NCI-H345 (cell line): ENCODE measurements around the gene GALR2.
"Not testable (repeated sequence)": the region's sequence is repeated elsewhere in the genome, so short reads cannot be mapped to it uniquely, and the experiment has no call there.

ENCODE experiments used
- DNase-seq: peaks from one replicate; lab custom pipeline; 2025; lab: John Stamatoyannopoulos, UW

GALR2 gene, protein sequence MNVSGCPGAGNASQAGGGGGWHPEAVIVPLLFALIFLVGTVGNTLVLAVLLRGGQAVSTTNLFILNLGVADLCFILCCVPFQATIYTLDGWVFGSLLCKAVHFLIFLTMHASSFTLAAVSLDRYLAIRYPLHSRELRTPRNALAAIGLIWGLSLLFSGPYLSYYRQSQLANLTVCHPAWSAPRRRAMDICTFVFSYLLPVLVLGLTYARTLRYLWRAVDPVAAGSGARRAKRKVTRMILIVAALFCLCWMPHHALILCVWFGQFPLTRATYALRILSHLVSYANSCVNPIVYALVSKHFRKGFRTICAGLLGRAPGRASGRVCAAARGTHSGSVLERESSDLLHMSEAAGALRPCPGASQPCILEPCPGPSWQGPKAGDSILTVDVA

DNA sequence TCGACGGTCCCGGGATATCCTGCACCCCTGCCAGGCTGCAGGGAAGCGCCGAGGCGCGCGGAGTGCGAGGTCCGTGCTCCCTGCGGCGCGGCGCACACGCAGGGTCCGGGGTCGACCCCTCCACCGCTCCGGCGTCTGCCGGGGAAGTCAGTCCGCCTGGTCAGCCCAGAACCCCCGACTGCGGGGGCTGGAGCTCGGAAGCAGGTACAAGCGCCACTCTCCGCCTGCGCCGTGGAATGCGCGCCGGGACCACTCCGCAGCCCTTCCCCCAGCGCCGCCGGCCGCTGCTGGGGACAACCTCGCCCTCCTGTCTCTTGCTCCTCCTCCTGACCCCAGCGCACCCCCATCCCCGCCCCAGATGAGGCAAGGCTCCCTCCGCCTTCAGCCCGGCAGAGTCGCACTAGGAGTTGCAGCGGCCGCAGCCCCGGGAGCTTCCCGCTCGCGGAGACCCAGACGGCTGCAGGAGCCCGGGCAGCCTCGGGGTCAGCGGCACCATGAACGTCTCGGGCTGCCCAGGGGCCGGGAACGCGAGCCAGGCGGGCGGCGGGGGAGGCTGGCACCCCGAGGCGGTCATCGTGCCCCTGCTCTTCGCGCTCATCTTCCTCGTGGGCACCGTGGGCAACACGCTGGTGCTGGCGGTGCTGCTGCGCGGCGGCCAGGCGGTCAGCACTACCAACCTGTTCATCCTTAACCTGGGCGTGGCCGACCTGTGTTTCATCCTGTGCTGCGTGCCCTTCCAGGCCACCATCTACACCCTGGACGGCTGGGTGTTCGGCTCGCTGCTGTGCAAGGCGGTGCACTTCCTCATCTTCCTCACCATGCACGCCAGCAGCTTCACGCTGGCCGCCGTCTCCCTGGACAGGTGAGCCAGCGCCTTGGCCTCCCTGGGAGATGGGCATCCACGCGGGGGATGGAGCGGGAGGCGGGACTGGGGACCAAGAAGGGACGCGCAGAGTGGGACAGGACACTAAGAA lies at the start of gene GALR2:
TSS of gene GALR2 (plus strand) at position 392 of the 974 bp plus-strand sequence. CDS start at position 495, 103 bp downstream.
- no peak for DNase-seq

DNA sequence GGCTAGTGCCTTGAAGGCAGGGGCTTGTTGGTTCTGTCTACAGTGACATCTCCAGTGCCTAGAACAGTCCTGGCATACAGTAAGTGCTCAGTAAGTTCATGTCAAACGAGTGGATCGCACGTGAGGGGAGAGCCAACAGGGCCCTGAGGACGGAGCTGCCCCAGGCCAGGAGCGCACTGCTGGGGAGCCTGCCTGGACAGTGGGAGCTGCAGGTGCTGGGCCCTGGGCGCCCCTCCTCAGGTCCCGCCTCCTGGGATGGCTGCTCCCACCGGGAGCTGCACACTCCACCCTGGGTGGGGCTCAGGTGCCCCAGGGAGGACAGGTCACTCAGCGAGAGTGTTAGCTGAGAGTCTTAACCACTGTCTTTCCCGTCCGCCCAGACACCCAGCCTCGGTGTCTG lies 49.3 kb upstream of the GALR2 start:
- DNase-seq = no peak

DNA sequence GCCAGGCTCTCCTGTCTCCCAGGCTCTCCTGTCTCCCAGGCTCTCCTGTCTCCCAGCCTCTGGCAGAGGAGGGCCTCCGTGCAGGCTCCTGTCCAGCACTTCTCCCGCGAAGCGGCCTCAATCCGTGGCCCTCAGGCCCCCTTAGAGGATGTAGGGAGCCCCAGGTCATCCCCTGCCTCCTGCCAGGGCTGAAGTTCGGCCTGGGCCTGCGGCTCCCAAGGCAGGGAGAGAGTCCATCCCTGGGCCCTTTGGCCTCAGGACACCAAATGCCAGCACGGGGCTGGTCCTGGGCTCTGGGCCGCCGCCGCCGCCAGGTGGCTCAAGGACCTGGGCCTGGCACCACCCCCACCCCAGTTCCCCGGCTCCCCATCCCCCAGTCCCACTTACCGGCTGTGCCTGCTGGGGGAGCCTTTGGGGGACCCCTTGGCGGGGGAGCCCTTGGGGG lies 47.8 kb upstream of the GALR2 start:
- DNase-seq = no peak

DNA sequence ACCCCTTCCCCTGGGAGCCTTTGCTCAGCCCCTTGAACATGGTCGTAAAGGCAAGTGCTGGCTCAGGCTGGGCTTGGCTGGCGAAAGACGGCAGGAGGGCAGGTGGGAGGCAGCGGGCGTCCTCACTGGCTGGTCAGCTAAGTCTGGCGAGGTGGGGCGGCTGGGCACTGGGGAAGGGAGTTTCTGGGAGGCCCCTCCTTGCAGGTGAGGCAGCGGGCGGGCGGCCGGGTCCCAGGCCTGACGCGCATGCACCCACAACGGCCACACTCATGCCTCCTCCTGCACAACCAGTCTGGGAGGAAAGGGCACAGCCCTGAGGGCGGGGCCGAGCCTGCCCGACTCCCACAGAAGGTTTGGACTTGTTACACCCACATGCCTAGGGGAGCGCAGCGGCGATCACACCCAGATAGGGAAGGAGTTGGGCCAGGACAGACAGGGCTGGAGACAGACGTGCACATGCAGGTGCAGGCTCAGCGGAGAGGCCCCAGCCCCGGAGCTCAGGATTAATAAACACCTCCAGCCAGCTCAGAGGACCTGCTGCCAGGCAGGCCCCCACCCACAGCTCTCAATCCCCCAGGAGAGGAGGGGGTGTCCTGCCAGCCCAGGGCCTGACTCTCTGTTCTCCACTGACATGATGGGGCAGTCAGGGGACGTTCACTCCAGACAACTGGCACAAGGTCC lies 47.3 kb upstream of the GALR2 start, which contains the start of gene EVPL:
TSS of gene EVPL (minus strand) at position 148 of the 681 bp plus-strand sequence. CDS start at position 40, 108 bp downstream.
- DNase-seq = no peak

DNA sequence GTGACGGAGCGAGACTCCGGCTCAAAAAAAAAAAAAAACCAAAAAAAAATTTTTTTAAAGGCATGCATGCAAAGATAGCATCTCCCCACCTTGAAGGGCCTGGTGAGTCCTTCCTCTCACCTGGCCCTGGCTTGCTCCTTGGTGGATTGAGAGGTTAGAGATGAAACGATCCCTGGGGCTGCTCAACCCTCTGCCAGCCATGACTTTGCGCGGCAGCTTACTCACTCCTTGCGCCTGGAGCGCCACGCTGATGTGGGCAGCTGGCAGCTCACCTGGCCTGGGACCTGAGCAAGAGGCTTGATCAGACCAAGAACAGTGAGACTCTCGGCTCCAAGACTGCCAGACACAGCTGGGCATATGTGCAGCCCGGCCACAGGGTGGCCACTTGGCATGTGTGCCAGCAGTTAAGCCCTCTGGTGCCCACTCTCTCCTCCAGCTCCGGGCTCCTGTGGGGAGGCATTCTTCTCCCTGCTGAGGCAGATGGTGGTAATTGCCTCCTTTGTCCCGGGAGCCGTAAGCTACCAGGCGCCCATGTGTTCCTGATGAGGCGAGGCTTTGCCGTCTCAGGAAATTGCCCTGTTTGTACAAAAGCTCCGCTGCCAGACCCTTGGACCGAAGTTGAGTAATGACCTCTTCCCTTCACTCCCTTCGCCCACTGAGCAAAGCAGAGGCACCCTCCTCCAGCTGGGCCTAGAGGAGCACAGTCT lies 42.4 kb upstream of the GALR2 start:
- peak; percentile 80 for DNase-seq

DNA sequence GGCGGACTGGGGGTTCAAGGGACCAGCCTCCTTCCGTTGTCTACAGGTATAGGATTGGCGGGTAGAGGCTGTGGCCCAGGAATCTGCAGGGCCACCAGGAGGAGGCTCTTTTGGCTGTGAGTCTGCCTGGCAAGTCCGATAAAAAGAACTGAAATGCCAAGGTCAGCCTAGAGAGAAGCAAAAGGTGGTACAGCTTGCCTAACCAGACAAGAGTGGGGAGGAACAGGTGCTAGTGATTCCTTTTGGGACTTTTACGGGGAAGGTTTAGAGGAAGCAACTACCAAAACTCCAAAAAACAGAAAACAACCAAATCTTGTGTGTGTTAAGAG lies 41.8 kb upstream of the GALR2 start:
- DNase-seq = no peak

DNA sequence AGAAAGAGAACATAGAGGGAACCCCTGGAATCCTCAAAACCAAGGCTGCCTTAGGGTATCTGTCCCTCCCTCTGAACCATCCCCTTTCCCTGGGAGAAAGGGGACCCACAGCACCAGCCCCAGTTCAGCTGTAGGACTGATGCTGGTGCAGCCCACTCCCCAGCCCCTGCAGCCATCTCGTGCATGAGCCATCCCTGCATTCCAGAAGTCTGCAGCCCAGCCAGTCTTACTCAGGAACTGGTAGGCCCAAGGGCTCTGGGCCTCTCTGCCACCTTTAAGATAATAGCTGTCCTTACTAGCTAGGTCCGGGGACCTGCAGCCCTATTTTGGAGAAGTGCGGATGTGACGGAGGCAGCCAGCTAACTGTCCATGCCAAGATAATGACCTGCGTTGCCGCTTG lies 41.4 kb upstream of the GALR2 start:
- no peak for DNase-seq

DNA sequence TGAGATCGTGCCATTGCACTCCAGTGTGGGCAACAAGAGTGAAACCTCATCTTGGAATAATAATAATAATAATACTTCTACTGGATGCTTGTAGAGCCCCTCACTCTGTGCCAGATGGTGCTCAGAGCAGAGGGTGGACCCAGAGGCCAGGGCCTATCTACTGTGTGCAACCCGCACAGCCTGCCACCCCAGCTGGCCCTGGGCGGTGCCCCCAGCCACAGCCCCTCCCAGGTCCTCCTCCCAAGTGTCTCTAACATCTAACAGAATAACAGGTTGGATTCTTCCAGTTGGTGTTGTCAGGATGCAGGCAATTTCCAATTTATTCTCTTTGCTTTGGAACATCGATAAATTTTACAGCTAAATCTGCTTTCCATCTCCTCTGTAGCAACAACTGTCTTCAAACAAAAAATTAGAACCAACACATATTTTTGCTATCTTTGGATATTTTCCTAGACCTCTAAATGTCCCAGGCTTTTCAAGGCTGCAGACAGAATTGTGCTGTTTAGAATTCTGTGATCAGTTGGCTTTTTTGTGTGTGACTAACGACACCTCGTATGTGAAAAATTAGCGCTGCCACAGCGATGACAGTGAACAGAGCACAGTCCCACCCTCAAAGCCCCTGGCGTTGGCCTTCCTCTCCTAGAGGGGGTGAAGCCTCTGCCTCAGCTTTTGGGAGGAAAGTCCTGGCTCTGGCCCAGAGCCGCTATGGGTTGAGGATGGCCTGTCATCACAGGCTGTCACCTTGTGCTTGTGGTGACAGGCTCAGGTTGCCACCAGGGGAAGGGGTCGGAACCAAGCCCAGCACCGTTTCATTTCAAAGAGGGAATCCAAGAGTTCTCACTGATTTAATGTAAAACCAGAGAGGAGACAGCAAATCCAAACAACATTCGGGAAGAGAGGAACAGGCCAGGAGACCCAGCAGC lies 39.9 kb upstream of the GALR2 start:
- DNase-seq = no peak

DNA sequence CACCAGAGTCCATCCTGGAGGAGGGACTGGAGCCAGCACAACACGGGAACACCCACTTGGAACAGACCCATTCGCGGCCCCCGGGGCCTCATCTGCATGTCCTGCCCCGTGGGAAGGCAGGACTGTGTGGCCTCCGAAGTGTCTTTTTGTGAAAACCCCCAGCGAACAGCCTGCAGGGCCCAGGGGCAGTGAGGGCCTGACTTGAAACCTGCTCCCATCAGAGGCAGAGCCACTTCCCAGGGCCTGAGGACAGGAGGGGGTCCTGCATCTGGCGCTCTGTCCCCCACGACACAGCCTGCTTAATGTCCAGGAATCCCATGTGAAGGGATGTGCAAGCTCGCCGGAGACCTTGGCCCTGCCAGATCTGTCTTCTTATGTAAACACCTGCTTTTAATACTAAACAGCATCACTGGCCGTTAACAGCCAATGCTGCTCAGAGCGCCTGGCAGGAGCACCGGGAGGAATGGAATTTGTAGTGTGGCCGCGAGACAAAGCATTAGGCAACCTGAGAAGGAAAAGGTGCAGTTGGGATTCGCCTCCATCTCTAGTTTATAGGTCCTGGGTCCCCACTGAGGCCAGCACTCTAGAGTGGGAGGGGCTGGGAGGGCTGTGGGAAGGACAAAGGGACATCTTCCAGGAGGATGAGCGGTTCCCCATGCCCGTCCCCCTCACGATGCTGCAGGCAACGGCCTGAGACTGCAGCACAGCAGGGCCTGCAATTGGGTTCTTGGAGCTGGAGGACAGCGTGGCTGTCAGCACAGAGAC lies 37.9 kb upstream of the GALR2 start:
- no peak for DNase-seq

DNA sequence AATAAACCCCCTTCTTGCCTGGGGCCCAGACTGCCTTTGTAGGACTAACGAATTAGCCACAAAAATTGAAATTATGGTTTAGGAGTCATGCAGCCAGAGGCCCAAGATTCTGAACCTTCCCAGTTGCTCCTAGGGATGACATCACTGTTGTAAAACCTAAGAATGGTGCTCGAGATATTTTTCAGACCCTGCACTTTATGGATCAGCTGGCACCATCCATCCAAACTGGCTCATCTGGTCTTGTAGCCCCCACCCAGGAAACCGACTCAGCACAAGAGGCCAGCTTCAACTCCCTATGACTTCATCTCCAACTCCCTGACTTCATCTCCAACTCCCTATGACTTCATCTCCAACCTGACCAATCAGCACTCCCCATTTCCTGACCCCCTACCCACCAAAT lies 36.5 kb upstream of the GALR2 start:
- DNase-seq = no peak

DNA sequence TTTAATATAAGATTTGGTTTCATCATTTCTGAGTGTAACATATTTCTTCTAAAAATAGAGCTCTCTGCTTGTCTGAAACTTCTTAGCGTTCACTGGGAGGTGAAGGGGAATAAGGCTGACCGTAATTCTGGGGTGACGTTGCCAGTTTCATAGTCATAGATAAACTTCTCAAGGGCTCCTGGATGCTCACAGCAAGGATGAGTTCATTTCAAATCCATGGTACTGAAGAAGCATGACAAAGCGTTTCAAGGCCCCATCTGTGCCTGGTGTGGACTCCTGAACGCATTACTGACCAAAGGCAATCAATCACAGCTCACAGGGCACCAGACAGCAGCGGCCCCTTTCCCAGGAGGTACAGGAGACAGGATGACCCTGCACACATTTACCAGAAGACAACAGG lies 35.5 kb upstream of the GALR2 start:
- no peak for DNase-seq

DNA sequence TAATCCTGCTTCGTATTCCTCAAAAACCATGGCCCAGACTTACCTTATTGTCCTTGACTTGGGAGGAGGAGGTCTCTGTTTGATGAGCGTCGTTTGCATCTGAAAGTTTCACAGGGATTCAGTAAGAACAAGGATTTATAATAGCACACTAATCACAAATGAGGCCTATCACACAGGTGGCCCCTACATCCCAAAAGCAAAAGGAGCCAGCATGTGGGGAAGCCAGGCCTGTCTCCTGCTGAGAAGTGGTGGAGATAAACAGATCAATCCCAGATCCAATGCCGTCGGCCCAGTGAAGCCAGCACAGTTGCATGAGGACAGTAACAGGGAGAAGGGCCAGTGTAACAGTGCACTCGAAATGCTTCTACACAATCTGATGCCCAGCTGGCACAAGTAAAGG lies 34.2 kb upstream of the GALR2 start:
- DNase-seq = no peak

DNA sequence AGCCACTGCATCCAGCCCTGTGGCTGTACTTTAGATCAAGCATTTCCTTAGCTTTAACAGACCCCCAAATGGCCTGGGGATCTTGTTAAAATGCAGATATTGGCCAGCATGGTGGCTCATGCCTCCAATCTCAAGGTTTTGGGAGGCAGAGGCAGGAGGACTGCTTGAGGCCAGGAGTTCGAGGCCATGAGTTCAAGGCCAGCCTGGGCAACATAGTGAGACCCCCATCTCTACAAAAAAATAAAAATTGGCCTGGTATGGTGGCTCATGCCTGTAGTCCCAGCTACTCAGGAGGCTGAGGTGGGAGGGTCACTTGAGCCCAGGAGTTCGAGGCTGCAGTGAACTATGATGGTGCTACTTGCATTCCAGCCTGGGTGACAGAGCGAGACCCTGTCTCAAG lies 31.7 kb upstream of the GALR2 start:
- not testable (repeated sequence) for DNase-seq

DNA sequence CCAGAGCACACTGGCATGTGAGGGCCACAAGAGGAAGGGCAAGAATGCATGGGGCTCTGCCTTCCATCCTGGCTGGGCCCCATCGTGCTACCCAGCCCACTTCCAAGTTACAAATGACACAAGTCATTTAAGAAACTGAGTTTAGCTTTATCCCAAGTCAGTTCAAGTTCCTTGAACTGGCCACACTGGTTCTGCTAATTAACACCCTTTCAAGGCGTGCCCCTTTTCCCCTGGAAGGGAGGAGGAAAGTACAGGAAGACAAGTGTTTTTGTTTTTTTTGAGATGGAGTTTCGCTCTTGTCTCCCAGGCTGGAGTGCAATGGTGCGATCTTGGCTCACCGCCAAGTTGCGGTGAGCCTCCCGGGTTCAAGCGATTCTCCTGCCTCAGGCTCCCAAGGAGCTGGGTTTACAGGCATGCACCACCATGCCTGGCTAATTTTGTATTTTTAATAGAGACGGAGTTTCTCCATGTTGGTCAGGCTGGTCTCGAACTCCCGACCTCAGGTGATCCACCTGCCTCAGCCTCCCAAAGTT lies 30.0 kb upstream of the GALR2 start:
- DNase-seq = not testable (repeated sequence)

DNA sequence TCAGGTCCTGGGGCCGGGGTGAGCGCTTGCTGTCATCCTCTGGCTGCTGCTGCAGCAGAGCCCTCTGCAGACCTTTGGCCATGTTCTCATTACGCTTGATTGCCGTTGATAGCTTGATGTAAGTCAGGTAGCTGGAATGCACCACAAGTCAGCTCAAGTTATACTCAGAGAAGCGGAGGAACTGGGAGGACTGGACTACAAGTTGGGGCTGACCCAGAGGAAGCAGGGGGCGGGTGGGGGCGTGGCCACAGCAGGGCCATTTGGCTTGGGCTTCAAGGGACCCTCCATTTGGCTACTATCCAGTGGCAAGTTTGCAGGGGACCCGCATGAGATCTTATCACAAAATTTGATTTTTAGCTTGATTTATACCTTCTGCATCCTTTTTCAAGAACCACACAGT lies 28.5 kb upstream of the GALR2 start:
- no peak for DNase-seq

DNA sequence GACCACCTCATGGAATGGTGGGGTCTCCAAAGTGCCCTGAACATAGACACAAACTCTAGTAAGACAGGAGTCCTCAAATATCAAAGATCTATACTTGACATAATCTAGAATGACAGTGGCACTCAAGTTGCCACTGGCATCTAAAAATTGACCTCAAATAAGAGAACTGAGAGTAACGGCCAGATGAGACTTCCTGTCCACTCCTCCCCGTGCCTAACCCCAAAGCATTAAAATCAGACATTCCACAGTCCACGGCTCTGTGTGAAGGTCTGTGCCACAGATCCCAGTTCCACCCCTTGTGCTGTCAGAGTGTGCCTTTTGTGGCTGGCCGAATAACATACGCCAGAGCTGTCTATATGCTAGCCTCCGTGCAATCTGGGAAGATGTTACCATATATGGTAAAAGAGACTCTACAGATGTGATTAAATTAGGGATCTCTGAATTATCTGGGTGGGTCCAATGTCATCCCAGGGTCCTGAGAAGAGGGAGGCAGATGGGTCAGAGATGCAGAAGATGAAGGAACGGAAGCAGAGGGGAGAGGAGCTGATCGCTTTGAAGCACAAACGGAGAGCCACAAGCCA lies 26.5 kb upstream of the GALR2 start:
- DNase-seq = no peak

DNA sequence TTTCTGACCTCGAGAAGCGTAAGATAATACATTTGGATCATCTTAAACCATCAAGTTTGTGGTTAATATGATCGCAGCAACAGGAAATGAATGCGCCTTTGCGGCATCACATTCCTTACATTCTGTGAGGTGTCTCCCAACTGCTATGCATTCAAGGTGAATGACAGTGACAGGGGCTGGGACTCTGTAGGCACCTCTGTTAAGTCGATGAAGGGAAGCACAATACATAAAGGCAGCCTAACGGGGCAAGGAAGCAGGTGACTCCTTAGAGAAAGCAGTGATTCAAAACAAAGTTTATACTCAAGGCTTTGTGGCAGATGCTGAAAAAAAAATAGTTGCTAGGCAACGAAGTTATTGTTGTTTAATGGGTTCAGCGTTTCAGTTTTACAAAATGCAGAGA lies 25.9 kb upstream of the GALR2 start:
- DNase-seq = no peak

DNA sequence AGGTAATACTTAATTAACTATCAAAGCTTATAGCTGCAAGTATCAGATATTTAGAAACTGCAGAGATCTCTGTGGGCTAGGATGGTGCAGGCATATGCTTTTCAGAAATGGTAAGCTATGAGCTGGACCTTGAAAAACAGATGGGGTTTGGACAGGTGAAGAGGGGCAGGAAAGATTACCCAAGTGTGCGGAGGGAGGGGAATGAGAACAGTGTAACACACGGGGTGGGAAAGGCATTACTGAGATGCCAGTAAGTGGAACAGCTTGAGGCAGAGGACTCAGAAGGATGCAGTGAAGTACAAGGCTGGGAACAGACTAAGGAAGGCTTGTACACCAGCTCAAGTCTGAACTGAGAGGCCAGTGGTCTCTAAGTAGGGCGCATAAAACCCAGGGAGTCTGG lies 25.3 kb upstream of the GALR2 start:
- no peak for DNase-seq

DNA sequence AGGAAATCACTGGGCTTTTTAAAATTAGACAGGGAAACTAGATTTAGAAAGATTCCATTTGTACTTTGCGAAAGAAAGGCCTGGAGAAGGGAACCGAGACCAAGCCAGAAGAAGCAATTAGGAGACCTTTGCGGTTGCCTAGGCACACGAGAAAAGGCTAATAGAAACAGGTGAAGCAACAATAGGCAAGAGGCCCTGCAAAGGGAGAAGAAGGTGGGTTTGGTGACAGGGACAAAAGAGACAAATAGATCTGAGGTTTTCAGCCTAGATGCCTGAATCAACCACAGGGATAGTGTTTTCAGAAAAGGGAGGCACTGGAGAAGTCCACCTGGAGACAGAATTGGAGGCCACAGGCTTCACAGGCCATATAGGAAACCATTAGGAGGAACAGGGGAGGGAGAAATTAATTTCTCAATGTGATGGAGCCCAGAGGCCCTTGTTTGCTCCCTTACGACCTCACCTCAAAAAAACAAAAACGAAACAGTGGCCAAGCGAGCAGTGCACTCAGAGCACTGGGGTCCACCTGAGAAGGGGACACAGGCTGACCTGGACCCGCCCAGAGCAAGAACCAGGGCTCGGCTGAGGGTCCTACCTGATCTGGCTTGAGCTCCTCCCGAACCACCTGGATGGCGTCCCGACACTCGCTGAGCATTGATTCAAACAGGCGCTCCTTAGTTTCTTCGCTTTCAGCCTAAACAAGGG lies 24.6 kb upstream of the GALR2 start:
- no peak for DNase-seq
